Measurements from ENCODE around the gene RNASE3.
A peak's percentile ranks its signal among the peaks of the same experiment; 100 is the strongest.
"Not testable (repeated sequence)": the region's sequence is repeated elsewhere in the genome, so short reads cannot be mapped to it uniquely, and the experiment has no call there.

The RNASE3 gene

GRCh38 chr14:20891126-20891825 lies at the start of gene RNASE3:
RNASE3 (plus strand) TSS chr14:20891385; CDS start chr14:20891687, 302 bp downstream.
- FAIRE-seq: not testable (repeated sequence)

GRCh38 chr14:20846560-20846959 lies 44.6 kb upstream of the RNASE3 start:
- FAIRE-seq: no peak

GRCh38 chr14:20848316-20848954 lies 42.8 kb upstream of the RNASE3 start:
- FAIRE-seq: no peak

DNA sequence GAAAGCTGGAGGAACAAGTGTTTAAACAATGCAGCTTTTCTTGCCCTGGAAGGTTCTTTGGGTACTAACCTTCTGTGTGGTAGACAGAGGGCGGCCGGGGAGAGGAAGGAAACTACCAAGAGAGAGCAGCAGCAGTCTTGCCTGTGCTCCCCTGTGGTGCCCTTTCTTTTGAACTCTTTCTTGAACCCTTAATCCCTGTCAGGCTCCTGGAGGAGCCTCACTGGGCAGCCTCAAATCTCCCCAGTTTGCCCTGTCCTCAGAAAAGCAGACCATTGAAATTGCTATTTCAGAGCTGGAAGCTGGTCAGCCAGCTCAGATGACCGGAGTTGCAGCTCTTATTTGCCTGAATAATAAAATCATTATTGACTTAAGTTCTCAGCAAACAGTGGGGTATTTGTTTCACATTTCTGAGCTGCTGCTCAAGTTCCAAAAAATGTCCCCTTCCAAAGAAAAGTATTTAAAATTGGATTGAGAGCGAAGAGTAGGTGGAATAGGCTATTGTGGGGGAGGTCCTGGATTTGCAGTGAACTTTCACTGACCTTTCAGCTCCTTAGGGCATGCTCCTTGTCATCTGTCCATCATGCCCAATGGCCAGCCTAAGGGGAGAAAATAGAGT lies 42.1 kb upstream of the RNASE3 start:
- no peak for FAIRE-seq

DNA sequence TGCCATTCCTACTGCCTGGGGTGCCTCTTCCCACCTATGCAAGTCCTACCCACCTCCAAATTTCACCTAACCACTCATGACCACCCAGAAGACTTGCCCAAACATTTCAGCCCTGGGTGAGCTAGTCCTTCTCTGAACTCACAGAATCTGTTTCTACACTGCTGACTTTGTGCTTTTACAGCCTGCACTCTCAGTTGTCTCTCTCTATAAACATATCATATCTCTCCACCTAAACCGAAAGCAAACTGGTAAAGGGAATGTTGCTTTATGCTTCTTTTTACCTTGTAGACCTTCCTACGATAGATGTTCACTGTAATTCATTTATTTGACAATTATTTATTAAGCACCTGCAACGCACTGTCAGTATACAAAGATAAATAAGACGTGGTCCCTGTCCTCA lies 38.1 kb upstream of the RNASE3 start:
- no peak for FAIRE-seq

DNA sequence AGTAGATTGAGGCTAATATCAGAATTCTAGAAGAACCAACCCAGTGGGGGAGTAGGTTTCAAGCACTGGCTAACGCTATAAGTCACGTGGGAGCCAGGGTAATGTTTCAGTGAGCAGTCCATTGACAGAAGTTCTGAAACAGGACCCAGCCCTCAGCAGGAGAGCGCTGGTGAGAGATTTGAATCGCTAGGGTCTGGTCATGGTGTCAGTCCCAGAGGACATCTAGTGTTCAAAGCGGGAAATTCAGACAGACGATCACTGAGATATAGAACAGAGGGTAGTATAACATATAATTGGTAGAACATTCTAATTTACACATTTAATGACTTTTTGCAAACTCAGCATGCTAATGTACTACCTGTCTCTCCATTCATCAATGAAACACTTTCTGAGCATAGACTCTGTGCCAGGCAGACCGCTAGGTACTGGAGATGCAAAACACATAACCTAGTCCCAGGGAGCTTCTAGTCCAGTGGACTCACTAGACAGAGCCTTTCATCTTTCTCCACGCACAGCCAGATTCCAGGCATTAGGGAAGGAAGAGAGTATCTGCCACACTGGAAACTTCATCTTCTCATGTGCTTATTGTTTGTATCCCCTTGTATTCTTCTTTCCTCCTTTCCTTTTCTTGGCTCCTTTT lies 35.4 kb upstream of the RNASE3 start:
- FAIRE-seq: peak; percentile 38

- FAIRE-seq: no peak
These were observed 34.0 kb upstream of the RNASE3 start for GRCh38 chr14:20857207-20857606.

GRCh38 chr14:20857630-20858261 lies 33.4 kb upstream of the RNASE3 start:
- no peak for FAIRE-seq

DNA sequence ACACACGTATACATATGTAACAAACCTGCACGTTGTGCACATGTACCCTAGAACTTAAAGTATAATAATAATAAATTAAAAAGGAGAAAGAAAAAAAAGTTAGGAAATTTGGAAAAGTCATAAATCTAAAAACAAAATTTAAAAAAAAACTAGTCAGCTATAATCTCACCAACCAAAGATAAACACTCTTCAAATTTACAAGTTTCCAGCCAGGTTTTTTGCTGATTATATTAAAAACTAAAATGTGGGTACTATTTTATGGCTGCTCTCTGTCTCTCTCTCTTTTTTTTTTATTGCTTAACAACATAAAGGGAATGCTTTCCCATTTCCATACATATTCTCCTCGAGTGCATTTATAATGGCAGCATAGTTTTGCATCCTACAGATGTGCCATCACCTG lies 25.0 kb upstream of the RNASE3 start:
- no peak for FAIRE-seq

DNA sequence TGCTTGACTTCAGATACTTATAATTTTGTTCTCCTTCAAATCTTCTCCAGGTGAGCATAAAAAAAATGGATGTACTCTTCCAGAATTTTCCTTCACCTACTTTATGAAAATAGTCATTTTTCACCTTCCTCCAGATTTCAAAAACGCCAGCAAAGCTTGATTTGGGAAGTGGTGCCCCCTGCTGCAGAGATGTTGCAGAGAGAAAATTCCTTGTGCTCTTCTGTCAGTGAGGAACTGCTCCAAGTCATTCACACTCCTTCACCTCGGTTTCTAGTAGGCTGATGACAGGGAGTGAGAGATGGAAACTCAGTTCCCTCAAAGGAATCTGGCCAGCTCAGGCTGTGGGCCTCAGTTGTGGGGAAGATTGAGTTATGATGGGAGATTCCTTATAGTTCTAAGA lies 24.2 kb upstream of the RNASE3 start:
- no peak for FAIRE-seq

DNA sequence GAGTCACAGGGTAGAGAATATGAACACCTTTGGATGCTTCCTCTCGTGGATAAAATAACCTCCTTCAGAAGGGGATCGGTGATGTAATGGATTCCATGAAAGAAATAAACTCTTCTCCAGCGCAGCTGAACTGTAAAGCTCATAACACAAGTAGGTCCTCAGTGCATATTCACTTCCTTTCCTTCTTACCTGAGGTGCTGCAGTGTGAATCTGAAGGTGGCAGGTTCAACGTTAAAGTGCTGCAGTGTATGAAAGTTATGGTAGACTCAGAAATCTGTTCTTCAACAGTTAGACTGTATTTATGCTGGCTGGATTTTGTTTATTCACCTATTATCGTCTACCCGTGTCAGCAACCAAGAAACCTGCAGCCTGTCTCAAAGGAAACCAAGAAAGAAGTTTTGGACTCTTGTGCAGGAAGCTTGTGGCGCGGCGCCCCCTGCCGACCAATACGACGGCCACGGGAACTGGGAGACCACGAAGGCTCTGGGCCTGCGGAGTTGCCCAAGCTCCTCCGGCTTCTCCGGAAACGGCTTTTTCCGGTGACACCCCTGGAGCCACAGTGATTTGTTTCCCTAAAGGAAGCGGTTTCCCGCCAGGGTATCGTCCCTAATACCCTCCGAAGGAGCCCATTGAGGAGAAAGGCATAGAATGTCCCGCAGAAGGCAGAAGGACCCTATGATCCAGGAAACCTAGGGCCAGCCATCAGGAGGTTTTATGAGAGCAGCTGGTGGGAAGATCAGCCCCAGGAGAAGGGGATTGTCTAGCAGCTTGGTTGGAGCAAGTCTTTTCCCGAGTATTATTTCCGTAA lies 17.6 kb upstream of the RNASE3 start:
- no peak for FAIRE-seq

DNA sequence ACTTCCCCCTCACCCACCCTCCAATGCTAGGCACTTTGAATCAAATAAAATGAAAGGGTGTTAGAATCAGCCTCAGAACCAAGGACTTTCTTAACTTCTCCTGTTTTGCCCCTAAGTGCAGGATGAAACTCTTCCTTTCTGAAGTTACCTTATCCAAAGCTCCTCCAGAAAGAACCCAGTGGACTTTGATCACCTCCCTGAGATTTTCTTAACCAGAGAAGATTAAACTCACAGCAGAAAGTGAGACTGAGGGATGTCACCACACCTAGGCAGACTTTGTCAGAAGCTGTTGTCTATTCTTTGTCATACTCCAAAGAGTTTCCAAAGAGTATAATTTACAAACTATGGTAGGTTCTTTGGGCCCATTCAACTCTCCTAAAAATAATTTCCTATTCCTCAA lies 14.2 kb upstream of the RNASE3 start:
- no peak for FAIRE-seq

GRCh38 chr14:20878695-20879094 lies 12.5 kb upstream of the RNASE3 start:
- no peak for FAIRE-seq

GRCh38 chr14:20881229-20881628 lies 10.0 kb upstream of the RNASE3 start:
- not testable (repeated sequence) for FAIRE-seq

- FAIRE-seq: not testable (repeated sequence)
These were observed 8.4 kb upstream of the RNASE3 start for GRCh38 chr14:20882787-20883186.

GRCh38 chr14:20888411-20888810 lies 2.8 kb upstream of the RNASE3 start:
- FAIRE-seq: not testable (repeated sequence)

- FAIRE-seq: not testable (repeated sequence)
These were observed 4.1 kb downstream of the RNASE3 start for GRCh38 chr14:20895322-20895721.

DNA sequence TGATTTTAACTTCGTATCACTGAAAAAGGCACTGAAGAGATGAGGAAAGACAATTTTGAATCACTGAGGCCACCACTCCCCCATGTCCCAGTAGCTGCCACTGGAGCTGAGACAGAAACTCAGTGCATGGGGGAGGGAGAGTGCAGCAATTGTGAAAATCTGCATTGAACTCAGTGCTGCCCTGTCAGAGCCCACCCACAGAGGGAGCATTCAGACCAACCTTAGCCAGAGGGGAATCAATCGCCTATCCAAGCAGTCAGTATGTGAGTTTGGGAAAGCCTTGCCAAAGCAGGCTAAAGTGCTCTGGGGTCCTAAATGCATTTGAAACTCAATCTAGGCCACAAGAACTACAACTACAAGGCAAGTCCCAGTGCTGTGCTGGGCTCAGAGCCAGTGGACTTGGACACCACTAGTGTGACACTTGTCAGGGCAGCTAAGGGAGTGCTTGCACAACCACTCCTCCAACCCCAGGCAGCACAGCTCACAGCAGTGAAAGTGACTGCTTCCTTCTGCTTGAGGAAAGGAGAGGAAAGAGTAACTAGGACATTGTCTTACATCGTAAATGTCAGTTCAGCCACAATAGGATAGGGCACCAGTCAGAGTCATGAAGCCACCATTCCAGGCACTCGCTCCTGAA lies 13.3 kb downstream of the RNASE3 start:
- no peak for FAIRE-seq

DNA sequence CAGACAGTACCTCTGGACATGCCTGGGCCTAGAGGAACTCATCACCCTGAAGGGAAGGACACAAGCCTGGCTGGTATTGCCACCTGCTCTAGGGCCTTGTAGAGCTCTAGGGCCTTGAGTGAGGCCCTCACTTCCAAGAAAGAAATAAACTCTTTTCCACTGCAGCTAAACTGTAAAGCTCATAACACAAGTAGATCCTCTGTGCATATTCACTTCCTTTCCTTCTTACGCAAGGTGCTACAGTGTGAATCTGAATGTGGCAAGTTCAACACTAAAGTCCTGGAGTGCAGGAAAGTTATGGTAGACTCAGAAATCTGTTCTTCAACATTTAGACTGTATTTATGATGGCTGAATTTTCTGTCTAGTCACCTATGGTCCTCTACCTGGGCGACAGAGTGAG lies 14.5 kb downstream of the RNASE3 start:
- no peak for FAIRE-seq

DNA sequence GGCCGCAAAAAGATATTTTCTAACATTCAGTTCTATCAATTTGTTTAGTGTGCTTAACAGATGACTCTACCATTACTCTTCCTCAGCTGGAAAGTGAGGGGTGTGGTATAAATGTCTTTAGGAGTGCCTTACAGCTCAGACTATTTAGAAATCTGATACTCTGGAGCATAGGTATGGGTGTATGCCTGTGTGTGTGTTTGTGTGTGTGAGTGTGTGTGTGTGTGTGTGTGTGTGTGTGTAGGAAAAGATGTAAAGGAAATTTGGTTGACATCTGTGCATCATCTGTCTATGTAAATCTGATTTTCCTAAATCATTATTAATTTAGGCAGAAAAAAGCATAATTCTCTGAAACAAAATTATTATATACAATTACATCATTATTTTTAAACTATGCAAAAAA lies 16.0 kb downstream of the RNASE3 start:
- FAIRE-seq: no peak

- FAIRE-seq: not testable (repeated sequence)
These were observed 19.6 kb downstream of the RNASE3 start for GRCh38 chr14:20910822-20911221.
